Neural progenitor cell (in vitro differentiated cells): ENCODE results near the gene REXO1. TPM values are rescaled to one million over a fixed set of nuclear protein-coding genes. Genes with fewer than 3 reads are reported as not detected.

ENCODE experiments used
- DNase-seq: peaks from one replicate; pipeline ENCODE4 v3.0.0-alpha.2; 2016; ENCODE audit warnings: low spot score
- H2AFZ ChIP-seq: fragments of 200-600 bp; sonication (generic); replicated peaks from 2 replicates; pipeline ENCODE4 v1.6.1; 2016; ENCODE audit warnings: antibody characterized with exemption
- H3F3A ChIP-seq: fragments of 200-600 bp; sonication (generic); 2 replicates; pipeline ENCODE4 v1.6.1; 2016; ENCODE audit warnings: antibody characterized with exemption, low read depth
- H3K27ac ChIP-seq: fragments of 200-600 bp; sonication (generic); 2 replicates; pipeline ENCODE4 v1.5.1; 2016; ENCODE audit warnings: mild to moderate bottlenecking
- H3K27me3 ChIP-seq: fragments of 200-600 bp; sonication (generic); 2 replicates; pipeline ENCODE4 v1.6.1; 2016; ENCODE audit warnings: mild to moderate bottlenecking, moderate library complexity
- H3K36me3 ChIP-seq: fragments of 200-600 bp; sonication (generic); 2 replicates; pipeline ENCODE4 v1.5.1; 2016
- H3K4me1 ChIP-seq: fragments of 200-600 bp; sonication (generic); 2 replicates; pipeline ENCODE4 v1.6.1; 2016; ENCODE audit warnings: mixed run types
- H3K4me2 ChIP-seq: fragments of 200-600 bp; sonication (generic); 2 replicates; pipeline ENCODE4 v1.6.1; 2016
- H3K4me3 ChIP-seq: fragments of 200-600 bp; sonication (generic); 2 replicates; pipeline ENCODE4 v1.5.1; 2016
- H3K79me2 ChIP-seq: fragments of 200-600 bp; sonication (generic); 2 replicates; pipeline ENCODE4 v1.6.1; 2016; ENCODE audit warnings: low read depth
- H3K9ac ChIP-seq: fragments of 200-600 bp; sonication (generic); 2 replicates; pipeline ENCODE4 v1.6.1; 2016
- H3K9me3 ChIP-seq: fragments of 200-600 bp; sonication (generic); 2 replicates; pipeline ENCODE4 v1.5.1; 2016; ENCODE audit warnings: low read depth
- H4K20me1 ChIP-seq: fragments of 200-600 bp; sonication (generic); 2 replicates; pipeline ENCODE4 v1.6.1; 2016; ENCODE audit warnings: low read depth
- H3K27ac Mint-ChIP-seq: 3 replicates; pipeline ENCODE4 v1.8.0; 2021; ENCODE audit warnings: mixed read lengths
- H3K27me3 Mint-ChIP-seq: 2 replicates; pipeline ENCODE4 v1.8.0; 2022; ENCODE audit warnings: low read depth, mild to moderate bottlenecking, inconsistent platforms, moderate library complexity, mixed read lengths; ENCODE audit not compliant: insufficient read depth
- H3K36me3 Mint-ChIP-seq: 3 replicates; pipeline ENCODE4 v1.8.0; 2021; ENCODE audit warnings: mixed read lengths
- H3K4me1 Mint-ChIP-seq: 3 replicates; pipeline ENCODE4 v1.8.0; 2021; ENCODE audit warnings: mixed read lengths
- H3K4me3 Mint-ChIP-seq: 3 replicates; pipeline ENCODE4 v1.8.0; 2021; ENCODE audit warnings: mild to moderate bottlenecking, moderate library complexity, mixed read lengths
- H3K9me3 Mint-ChIP-seq: 3 replicates; pipeline ENCODE4 v1.8.0; 2020; ENCODE audit warnings: mixed read lengths
- EZH2 ChIP-seq: fragments of 200-600 bp; sonication (generic); IDR thresholded peaks from 2 replicates; pipeline ENCODE4 v1.6.1; 2017; ENCODE audit warnings: antibody characterized with exemption, mild to moderate bottlenecking, moderate library complexity
- EZH2phosphoT487 ChIP-seq: fragments of 200-600 bp; sonication (generic); IDR thresholded peaks from 2 replicates; pipeline ENCODE4 v1.6.1; 2017; ENCODE audit warnings: antibody characterized with exemption
- total RNA-seq: library from RNA; depleted of rRNA; stranded (reverse); fragments of >200 nt; gene quantifications from 2 replicates; pipeline ENCODE4 v1.2.3, GENCODE V29; 2015; ENCODE audit warnings: low replicate concordance
- TF ChIP-seq, protein P1 (sequence below): fragments of 200-600 bp; sonication (generic); IDR thresholded peaks from 2 replicates; pipeline ENCODE4 v1.5.1; 2017; ENCODE audit warnings: antibody characterized with exemption, mild to moderate bottlenecking

The REXO1 gene
- total RNA-seq, 1 donor from 2014 or later, result 38.7 TPM

DNA sequence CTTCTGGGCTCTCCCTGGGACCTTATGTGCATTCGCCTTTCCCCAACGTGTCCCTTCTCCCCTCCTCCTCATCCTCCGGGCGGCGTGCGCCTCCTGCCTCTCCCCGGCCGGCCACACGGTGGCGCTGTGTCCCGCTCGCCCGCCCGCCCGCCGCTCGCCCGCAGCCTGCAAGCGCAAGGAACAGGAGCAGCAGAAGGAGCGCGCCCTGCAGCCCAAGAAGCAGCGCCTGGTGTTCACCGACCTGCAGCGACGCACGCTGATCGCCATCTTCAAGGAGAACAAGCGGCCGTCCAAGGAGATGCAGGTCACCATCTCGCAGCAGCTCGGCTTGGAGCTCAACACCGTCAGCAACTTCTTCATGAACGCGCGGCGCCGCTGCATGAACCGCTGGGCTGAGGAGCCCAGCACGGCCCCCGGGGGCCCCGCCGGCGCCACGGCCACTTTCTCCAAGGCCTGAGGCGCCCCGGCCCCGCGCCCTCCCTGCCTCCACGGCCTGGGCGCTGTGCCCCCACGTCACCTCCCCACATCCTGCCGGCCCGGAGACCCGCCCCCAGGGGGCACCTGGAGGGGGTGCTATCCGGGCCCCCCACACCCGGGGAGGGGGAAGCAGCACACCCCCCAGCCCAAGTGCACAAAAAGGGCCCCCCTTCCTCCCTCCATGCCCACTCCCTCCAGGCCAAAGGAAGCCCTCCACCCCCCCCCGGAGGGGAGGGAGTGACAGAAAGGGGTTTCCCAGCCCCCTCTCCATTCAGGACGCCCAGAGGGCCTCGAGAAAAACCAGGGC lies 73.1 kb downstream of the REXO1 start:
- no peak overlapping the region for H3K4me3 ChIP-seq
- H3K36me3 ChIP-seq, result no peaks in the 10 kb centered on the region
- peaks cover 4% of the 10 kb centered on the region for H3K9me3 ChIP-seq
- H3K27me3 ChIP-seq, result peaks cover 100% of the 10 kb centered on the region
- H3K4me2 ChIP-seq, result no peak overlapping the region
- H3K4me1 Mint-ChIP-seq, result no peaks in the 10 kb centered on the region
- H3K27me3 Mint-ChIP-seq, result peaks cover 84% of the 10 kb centered on the region
- peaks cover 3% of the 10 kb centered on the region for H3K36me3 Mint-ChIP-seq
- H3K79me2 ChIP-seq, result no peaks in the 10 kb centered on the region
- no peak overlapping the region for H3K9ac ChIP-seq
- no peak overlapping the region for H3K4me3 Mint-ChIP-seq
- H3K27ac ChIP-seq, result no peak overlapping the region
- no peak for DNase-seq
- H3K27ac Mint-ChIP-seq, result no peak overlapping the region
- H3F3A ChIP-seq, result peaks cover 6% of the 10 kb centered on the region
- no peak overlapping the region for H2AFZ ChIP-seq
- no peaks in the 10 kb centered on the region for H4K20me1 ChIP-seq
- TF ChIP-seq, protein P1, sequence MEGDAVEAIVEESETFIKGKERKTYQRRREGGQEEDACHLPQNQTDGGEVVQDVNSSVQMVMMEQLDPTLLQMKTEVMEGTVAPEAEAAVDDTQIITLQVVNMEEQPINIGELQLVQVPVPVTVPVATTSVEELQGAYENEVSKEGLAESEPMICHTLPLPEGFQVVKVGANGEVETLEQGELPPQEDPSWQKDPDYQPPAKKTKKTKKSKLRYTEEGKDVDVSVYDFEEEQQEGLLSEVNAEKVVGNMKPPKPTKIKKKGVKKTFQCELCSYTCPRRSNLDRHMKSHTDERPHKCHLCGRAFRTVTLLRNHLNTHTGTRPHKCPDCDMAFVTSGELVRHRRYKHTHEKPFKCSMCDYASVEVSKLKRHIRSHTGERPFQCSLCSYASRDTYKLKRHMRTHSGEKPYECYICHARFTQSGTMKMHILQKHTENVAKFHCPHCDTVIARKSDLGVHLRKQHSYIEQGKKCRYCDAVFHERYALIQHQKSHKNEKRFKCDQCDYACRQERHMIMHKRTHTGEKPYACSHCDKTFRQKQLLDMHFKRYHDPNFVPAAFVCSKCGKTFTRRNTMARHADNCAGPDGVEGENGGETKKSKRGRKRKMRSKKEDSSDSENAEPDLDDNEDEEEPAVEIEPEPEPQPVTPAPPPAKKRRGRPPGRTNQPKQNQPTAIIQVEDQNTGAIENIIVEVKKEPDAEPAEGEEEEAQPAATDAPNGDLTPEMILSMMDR, result peak; percentile 53
- no peak for TF ChIP-seq EZH2
- no peak for TF ChIP-seq EZH2phosphoT487
- no peaks in the 10 kb centered on the region for H3K4me1 ChIP-seq
- H3K9me3 Mint-ChIP-seq, result peaks cover 43% of the 10 kb centered on the region

DNA sequence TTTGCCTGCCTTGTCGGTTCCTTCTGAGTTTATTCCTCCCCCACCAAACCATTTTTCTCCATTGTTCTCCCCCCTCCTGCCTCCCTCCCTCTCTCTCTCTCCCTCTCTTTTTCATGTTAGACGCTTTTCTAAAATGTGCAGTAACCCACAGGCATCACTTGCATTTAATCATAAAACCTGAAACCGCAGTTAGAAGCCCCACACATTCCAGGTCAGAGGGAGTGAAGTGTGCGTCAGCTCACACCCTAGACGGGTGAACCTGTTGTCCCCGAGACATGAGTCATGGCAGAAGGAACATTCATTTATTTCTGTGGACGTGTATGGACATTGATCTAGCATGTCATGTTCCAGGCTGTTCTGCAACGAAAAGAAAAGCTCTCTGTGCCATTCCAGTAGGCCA lies 75.1 kb downstream of the REXO1 start:
- Histone ChIP-seq H3K27me3 (peaks cover 100% of the 10 kb centered on the region), H4K20me1 (no peaks in the 10 kb centered on the region), H3K36me3 (no peaks in the 10 kb centered on the region), H3F3A (peaks cover 6% of the 10 kb centered on the region), H3K4me1 (no peaks in the 10 kb centered on the region), H2AFZ (no peak overlapping the region), H3K27ac (no peak overlapping the region), H3K9ac (no peak overlapping the region), H3K4me2 (no peak overlapping the region), H3K79me2 (no peaks in the 10 kb centered on the region), H3K4me3 (no peak overlapping the region), H3K9me3 (peaks cover 4% of the 10 kb centered on the region)
- DNase-seq, result no peak
- peaks cover 83% of the 10 kb centered on the region for H3K27me3 Mint-ChIP-seq
- H3K4me1 Mint-ChIP-seq, result no peaks in the 10 kb centered on the region
- peaks cover 3% of the 10 kb centered on the region for H3K36me3 Mint-ChIP-seq
- peaks cover 46% of the 10 kb centered on the region for H3K9me3 Mint-ChIP-seq
- H3K4me3 Mint-ChIP-seq, result no peak overlapping the region
- H3K27ac Mint-ChIP-seq, result no peak overlapping the region
- TF ChIP-seq, protein P1, result no peak
- no peak for TF ChIP-seq EZH2
- TF ChIP-seq EZH2phosphoT487, result peak; percentile 20

DNA sequence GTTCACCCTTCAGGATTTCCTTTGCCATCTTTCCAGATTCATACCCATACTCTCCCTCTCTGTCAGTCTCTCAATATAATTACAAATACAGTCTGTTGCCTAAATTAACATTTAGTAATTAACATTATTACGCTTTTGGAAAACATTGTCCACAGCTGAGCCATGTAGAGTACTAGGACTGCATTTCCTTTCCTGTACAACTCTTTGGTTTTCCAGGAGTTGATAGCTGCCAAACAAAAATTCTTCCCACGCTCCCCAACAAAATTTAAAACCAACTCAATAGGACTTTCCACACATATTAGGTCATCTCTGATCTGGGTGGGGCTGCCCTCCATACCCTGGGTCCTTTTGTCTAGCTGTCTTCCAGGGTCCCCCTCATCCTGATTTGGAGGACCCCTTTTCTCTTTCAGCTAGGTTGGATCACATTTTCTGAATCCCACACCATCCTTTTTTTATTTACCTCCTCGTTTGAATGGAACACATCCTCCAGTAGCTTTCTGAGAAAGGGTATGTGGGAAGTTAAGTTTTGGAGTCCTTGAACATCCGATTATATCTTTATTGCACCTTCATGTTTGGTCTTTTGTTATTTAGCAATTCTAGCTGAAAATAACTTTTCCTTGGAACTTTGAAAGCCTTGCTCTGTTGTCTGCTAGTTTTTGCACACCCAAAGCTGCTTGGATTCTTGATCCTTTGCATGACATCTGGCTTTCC lies 77.3 kb downstream of the REXO1 start:
- H3K4me1 ChIP-seq, result no peaks in the 10 kb centered on the region
- peaks cover 6% of the 10 kb centered on the region for H3F3A ChIP-seq
- no peaks in the 10 kb centered on the region for H3K36me3 ChIP-seq
- Mint-ChIP-seq H3K27me3 (peaks cover 77% of the 10 kb centered on the region), H3K36me3 (no peaks in the 10 kb centered on the region), H3K4me1 (no peaks in the 10 kb centered on the region), H3K9me3 (peaks cover 40% of the 10 kb centered on the region), H3K27ac (no peak overlapping the region), H3K4me3 (no peak overlapping the region)
- no peak overlapping the region for H2AFZ ChIP-seq
- no peak overlapping the region for H3K4me3 ChIP-seq
- peaks cover 100% of the 10 kb centered on the region for H3K27me3 ChIP-seq
- no peak overlapping the region for H3K27ac ChIP-seq
- no peak overlapping the region for H3K9ac ChIP-seq
- H4K20me1 ChIP-seq, result peaks cover 9% of the 10 kb centered on the region
- H3K9me3 ChIP-seq, result peaks cover 4% of the 10 kb centered on the region
- H3K4me2 ChIP-seq, result no peak overlapping the region
- TF ChIP-seq EZH2 (peak; percentile 18), EZH2phosphoT487 (no peak)
- TF ChIP-seq, protein P1, result no peak
- no peak for DNase-seq
- no peaks in the 10 kb centered on the region for H3K79me2 ChIP-seq
